OCI-LY1 (cell line): ENCODE measurements around the gene RAI1.

Source experiments
- EZH2 ChIP-seq: fragments of 200-600 bp; sonication (generic), shearing (Covaris generic); IDR thresholded peaks from 2 replicates; pipeline ENCODE4 v1.8.0; 2017; ENCODE audit warnings: borderline replicate concordance, mixed run types, mild to moderate bottlenecking, antibody characterized with exemption, low read length, moderate library complexity, mixed read lengths
- TF ChIP-seq, protein P1 (sequence below): fragments of 200-600 bp; sonication (generic), shearing (Covaris generic); IDR thresholded peaks from 2 replicates; pipeline ENCODE4 v1.5.1; 2017; ENCODE audit warnings: mild to moderate bottlenecking, antibody characterized with exemption, low read length, moderate library complexity, mixed read lengths

DNA sequence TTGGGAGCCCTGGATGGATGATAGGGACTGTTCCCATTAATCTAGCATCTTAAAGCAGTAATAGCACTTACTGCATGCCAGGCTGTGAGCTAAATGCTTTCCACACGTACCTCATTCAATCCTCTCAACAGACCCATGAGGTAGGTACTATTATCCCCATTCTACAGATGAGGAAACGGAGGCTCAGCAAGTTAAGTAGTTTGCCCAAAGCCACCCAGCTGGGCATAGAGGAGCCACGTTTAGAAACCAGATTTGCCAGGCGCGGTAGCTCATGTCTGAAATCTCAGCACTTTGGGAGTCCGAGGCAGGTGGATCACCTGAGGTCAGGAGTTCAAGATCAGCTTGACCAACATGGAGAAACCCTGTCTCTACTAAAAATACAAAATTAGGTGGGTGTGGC, 2.0 kb upstream of the RAI1 start:
- TF ChIP-seq, protein P1, sequence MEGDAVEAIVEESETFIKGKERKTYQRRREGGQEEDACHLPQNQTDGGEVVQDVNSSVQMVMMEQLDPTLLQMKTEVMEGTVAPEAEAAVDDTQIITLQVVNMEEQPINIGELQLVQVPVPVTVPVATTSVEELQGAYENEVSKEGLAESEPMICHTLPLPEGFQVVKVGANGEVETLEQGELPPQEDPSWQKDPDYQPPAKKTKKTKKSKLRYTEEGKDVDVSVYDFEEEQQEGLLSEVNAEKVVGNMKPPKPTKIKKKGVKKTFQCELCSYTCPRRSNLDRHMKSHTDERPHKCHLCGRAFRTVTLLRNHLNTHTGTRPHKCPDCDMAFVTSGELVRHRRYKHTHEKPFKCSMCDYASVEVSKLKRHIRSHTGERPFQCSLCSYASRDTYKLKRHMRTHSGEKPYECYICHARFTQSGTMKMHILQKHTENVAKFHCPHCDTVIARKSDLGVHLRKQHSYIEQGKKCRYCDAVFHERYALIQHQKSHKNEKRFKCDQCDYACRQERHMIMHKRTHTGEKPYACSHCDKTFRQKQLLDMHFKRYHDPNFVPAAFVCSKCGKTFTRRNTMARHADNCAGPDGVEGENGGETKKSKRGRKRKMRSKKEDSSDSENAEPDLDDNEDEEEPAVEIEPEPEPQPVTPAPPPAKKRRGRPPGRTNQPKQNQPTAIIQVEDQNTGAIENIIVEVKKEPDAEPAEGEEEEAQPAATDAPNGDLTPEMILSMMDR: no peak
- TF ChIP-seq EZH2: no peak
